ENCODE measurements around the gene TSTD2. TPM values are rescaled to one million over a fixed set of nuclear protein-coding genes. Genes with fewer than 3 reads are reported as not detected.

The TSTD2 gene
- polyA plus RNA-seq, 1 of the 3 experiments (the other 2 are of a cell fraction): 11.5 TPM

- Histone ChIP-seq H3K79me2 (ENCODE audit: insufficient read depth) (no peaks in the 10 kb centered on the region), H3K9me2 (no peaks in the 10 kb centered on the region), H3K27ac (ENCODE audit: low read depth in 2 of 2, low read length in 1 of 2) (no peak overlapping the region; a peak in 1 of 4 replicates), H3K4me1 (ENCODE audit: control insufficient read depth in 1 of 2, insufficient read depth in 2 of 2, low read depth in 1 of 2, low read length in 1 of 2) (no peaks in the 10 kb centered on the region), H3K9ac (no peak overlapping the region), H4K20me1 (ENCODE audit: insufficient read depth) (peaks cover 9% of the 10 kb centered on the region; the same call in 1 of the 2 replicates), H2AFZ (ENCODE audit: low read depth) (no peak overlapping the region), H3K4me2 (no peak overlapping the region), H3K36me3 (replicated peaks in 1 of 2; ENCODE audit: control insufficient read depth in 1 of 2, insufficient read depth in 2 of 2, low read length in 1 of 2) (peaks cover 22 to 46% of the 10 kb centered on the region in 2 experiments), H3F3A (replicated peaks; ENCODE audit: insufficient read depth) (no peaks in the 10 kb centered on the region), H3K9me3 (no peaks in the 10 kb centered on the region), H3K27me3 (ENCODE audit: insufficient read depth) (no peaks in the 10 kb centered on the region), H3K4me3 (ENCODE audit: low read depth in 2 of 2, low read length in 1 of 2) (no peak overlapping the region)
- ChIA-PET POLR2A (interaction anchor here (1.2 to 1.7 kb wide), 3 partner anchors 17 to 147 kb away, joined by 4 to 6 read pairs (median 5); partner anchors contain the start of genes NCBP1 and TSTD2), CTCF (interaction anchor here (0.6 to 28.6 kb wide), 49 partner anchors 8 to 308 kb away, joined by 3 to 677 read pairs (median 4); partner anchors contain the start of genes NCBP1, TDRD7, TMOD1 and TSTD2)
- peak; percentile 85 for TF ChIP-seq CTCF (IDR thresholded peaks at IDR 0.05)
- no peak for TF ChIP-seq USF2 (IDR thresholded peaks at IDR 0.05; ENCODE audit: borderline replicate concordance, low read depth, low read length)
- peak; percentile 34; the same call in 1 of the 2 replicates for TF ChIP-seq MXI1 (IDR thresholded peaks at IDR 0.05; ENCODE audit: low read depth, low read length)
- no peak for TF ChIP-seq IRF3 (IDR thresholded peaks at IDR 0.05; ENCODE audit: low read depth, low read length)
- no peak for TF ChIP-seq TCF12 (IDR thresholded peaks at IDR 0.05)
- TF ChIP-seq RAD21 (IDR thresholded peaks at IDR 0.05; ENCODE audit: low read length): peak; percentile 87
- no peak for TF ChIP-seq NRF1 (IDR thresholded peaks at IDR 0.05; ENCODE audit: low read depth, low read length)
- no peak for TF ChIP-seq CHD2 (IDR thresholded peaks at IDR 0.05; ENCODE audit: low read length, partially characterized antibody)
- no peak for TF ChIP-seq ZBTB33 (IDR thresholded peaks at IDR 0.05; ENCODE audit: borderline replicate concordance, low read depth)
- peak; percentile 77 for TF ChIP-seq SMC3 (IDR thresholded peaks at IDR 0.05; ENCODE audit: low read depth, low read length)
- no peak for TF ChIP-seq GABPA (IDR thresholded peaks at IDR 0.05; ENCODE audit: low read depth)
- TF ChIP-seq TEAD4 (IDR thresholded peaks at IDR 0.05; ENCODE audit: borderline replicate concordance, insufficient read depth): no peak
- TF ChIP-seq ELF1 (IDR thresholded peaks at IDR 0.05): no peak
- DNase-seq: peak; percentile 61
Measured at GRCh38 chr9:97615439-97616072, 17.6 kb downstream of the TSTD2 start.

All from SK-N-SH (cell line).